ENCODE results near the gene CSF2RB.

DNA sequence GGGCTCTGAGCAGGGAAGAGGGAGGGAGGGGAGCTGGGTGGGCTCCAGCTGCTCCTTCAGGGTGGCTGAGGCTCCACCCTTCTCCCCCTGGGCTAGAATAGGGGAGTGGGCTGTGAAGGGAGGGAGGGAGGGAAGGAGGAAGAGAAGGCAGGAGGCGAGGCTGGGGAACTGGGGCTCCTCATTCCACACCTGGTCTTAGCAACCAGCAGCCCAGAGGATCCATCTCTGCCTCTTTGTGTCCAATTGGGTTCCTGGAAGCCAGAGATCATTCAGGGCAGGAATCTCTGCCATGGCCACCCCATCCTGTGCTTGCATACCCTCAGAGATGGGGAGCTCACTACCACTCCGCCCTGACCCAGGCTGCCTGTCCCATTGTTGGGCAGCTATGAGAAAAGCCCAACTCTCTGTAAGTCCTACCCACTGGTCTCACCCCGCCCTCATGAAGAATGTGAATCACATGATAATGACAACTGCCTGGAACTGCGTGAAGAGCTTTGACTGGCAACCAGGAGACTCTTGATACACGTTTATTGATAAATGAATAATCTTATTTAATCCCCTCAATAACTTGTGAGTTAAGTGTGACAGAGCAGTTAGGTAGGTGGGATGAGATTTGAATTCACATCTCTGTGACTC, 44.8 kb upstream of the CSF2RB start:
- TF ChIP-seq CTCF (IDR thresholded peaks at IDR 0.05) (no peak), EZH2 (IDR thresholded peaks at IDR 0.05) (no peak), EZH2phosphoT487 (IDR thresholded peaks at IDR 0.05) (no peak)
